Neural crest cell (in vitro differentiated cells): Measurements from ENCODE around the gene TAS2R40. TPM values are rescaled to one million over a fixed set of nuclear protein-coding genes. Genes with fewer than 3 reads are reported as not detected.
A peak's percentile ranks its signal among the peaks of the same experiment; 100 is the strongest.
"Not testable (repeated sequence)": the region's sequence is repeated elsewhere in the genome, so short reads cannot be mapped to it uniquely, and the experiment has no call there.

Experiments used
- DNase-seq: peaks from one replicate; pipeline ENCODE4 v3.0.0; 2021; ENCODE audit warnings: low read depth, mixed read lengths, low spot score
- H3K27ac Mint-ChIP-seq: one replicate; pipeline ENCODE4 v1.8.0; 2021; ENCODE audit warnings: mild to moderate bottlenecking, mixed read lengths; ENCODE audit not compliant: unreplicated experiment
- H3K27me3 Mint-ChIP-seq: 2 replicates; pipeline ENCODE4 v1.8.0; 2021; ENCODE audit warnings: low read depth, mild to moderate bottlenecking, mixed read lengths
- H3K36me3 Mint-ChIP-seq: 2 replicates; pipeline ENCODE4 v1.8.0; 2021; ENCODE audit warnings: low read depth, mild to moderate bottlenecking, mixed read lengths
- H3K4me1 Mint-ChIP-seq: 2 replicates; pipeline ENCODE4 v1.8.0; 2021; ENCODE audit warnings: mixed read lengths
- H3K4me3 Mint-ChIP-seq: one replicate; pipeline ENCODE4 v1.8.0; 2021; ENCODE audit warnings: mild to moderate bottlenecking, mixed read lengths
- H3K9me3 Mint-ChIP-seq: 2 replicates; pipeline ENCODE4 v1.8.0; 2021; ENCODE audit warnings: mixed read lengths
- CTCF ChIP-seq: fragments of 200-600 bp; sonication (generic); conservative IDR thresholded peaks from 2 replicates; pipeline ENCODE4 v1.5.0; 2021; ENCODE audit warnings: antibody characterized with exemption, mild to moderate bottlenecking
- total RNA-seq: library from RNA; stranded (reverse); gene quantifications from 2 replicates; pipeline ENCODE4 v1.2.1, GENCODE V29; 2021

The TAS2R40 gene
- total RNA-seq, 1 donor from 2014 or later = not detected

DNA sequence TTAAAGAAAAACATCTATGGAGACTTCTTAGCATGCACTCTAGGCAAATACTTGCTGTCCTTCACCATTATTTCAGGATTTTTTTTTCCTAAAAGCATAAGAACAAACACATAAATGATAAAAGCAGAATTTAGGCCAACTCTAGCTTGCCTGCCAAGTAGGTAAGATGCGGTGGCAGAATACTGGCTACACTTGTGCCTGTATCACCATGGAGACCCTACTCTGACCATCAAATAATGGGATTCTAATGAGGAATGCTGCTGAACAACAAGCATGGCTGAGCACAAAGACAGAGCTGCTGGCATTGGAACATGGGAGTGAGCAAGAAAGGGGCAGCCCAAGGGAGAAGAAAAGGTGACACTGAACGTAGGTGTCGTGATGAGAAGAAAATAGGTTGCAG lies 18.5 kb upstream of the TAS2R40 start:
- Mint-ChIP-seq H3K27ac (no peak overlapping the region), H3K27me3 (peaks cover 16% of the 10 kb centered on the region), H3K9me3 (no peaks in the 10 kb centered on the region), H3K36me3 (no peaks in the 10 kb centered on the region), H3K4me1 (peaks cover 5% of the 10 kb centered on the region), H3K4me3 (no peak overlapping the region)
- no peak for TF ChIP-seq CTCF
- DNase-seq = no peak

GRCh38 chr7:143205560-143206293 lies 16.1 kb upstream of the TAS2R40 start:
- no peak for TF ChIP-seq CTCF
- Mint-ChIP-seq H3K27me3 (peaks cover 13% of the 10 kb centered on the region), H3K9me3 (no peaks in the 10 kb centered on the region), H3K4me1 (peaks cover 5% of the 10 kb centered on the region), H3K4me3 (no peak overlapping the region), H3K27ac (no peak overlapping the region), H3K36me3 (no peaks in the 10 kb centered on the region)
- no peak for DNase-seq

DNA sequence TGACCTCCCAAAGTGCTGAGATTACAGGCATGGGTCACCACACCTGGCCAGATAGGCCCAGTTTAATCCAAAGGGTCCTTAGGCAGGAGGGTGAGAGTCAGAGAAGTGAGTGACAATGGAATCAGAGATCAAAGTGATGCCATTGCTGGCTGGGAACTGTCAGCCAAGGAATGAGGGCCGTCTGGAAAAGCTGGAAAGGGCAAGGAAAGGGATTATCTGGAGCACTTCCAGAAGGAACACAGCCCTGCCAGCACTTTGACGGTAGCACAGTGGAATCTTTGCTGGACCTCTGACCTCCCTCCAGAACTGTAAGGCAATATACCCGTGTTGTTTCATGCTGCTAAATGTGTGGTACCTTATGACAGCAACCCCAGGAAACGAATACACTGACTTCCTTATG lies 11.3 kb upstream of the TAS2R40 start:
- Mint-ChIP-seq H3K4me1 (no peaks in the 10 kb centered on the region), H3K27ac (no peak overlapping the region)

GRCh38 chr7:143213478-143213877 lies 8.4 kb upstream of the TAS2R40 start:
- not testable (repeated sequence) for H3K27me3 Mint-ChIP-seq, H3K4me1 Mint-ChIP-seq, H3K27ac Mint-ChIP-seq

More for the DNA sequence above, 11.3 kb upstream of the TAS2R40 start:
- Mint-ChIP-seq H3K4me3 (no peak overlapping the region), H3K36me3 (peaks cover 2% of the 10 kb centered on the region), H3K27me3 (peaks cover 7% of the 10 kb centered on the region), H3K9me3 (peaks cover 5% of the 10 kb centered on the region)
- DNase-seq = no peak
- no peak for TF ChIP-seq CTCF

DNA sequence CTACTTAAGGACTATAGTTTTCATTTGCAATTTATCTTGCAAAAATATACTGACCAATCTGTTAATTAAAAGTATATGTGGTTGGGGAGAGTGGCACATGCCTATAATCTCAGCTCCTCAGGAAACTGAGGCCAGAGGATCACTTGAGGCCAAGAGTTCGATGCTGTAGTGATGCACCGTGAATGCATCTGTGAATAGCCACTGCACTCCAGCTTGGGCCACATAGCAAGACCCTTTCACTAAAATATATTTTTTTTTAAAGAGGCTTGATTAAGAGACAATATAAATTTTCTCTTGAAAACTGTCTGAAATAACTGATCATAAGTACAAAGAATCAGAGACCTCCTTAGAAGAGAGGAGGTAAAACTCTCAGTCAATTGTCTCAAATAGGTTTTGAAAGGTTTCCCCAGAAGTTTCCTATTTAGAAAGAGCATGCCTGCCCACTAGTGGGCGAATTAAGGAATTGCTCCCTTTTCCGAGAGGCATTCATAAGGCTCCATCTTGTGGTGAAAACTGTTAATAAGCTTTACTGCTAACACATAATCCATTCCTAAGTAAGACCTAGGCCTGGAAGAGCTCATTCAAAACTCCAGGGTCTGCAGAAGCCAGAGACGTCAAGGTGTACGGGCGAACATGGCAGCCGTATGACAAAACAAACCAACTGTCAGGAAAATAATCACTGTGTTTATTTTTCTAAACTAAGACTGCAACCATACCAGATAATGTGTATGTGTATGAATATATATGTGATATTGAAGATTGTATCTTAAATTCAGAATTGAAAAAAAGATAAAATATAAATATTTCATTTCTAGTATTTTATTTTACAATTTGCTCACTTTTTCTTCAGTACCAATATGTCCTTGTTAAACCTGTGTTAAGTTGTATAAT lies 6.8 kb upstream of the TAS2R40 start:
- peaks cover 2% of the 10 kb centered on the region for H3K36me3 Mint-ChIP-seq
- peak; percentile 62 for DNase-seq
- TF ChIP-seq CTCF = peak; percentile 100
- peaks cover 5% of the 10 kb centered on the region for H3K9me3 Mint-ChIP-seq
- no peaks in the 10 kb centered on the region for H3K4me1 Mint-ChIP-seq
- H3K27me3 Mint-ChIP-seq = peaks cover 4% of the 10 kb centered on the region
- no peak overlapping the region for H3K4me3 Mint-ChIP-seq
- H3K27ac Mint-ChIP-seq = no peak overlapping the region

More at GRCh38 chr7:143213478-143213877, 8.4 kb upstream of the TAS2R40 start:
- H3K4me3 Mint-ChIP-seq, H3K9me3 Mint-ChIP-seq, H3K36me3 Mint-ChIP-seq, DNase-seq: not testable (repeated sequence)

DNA sequence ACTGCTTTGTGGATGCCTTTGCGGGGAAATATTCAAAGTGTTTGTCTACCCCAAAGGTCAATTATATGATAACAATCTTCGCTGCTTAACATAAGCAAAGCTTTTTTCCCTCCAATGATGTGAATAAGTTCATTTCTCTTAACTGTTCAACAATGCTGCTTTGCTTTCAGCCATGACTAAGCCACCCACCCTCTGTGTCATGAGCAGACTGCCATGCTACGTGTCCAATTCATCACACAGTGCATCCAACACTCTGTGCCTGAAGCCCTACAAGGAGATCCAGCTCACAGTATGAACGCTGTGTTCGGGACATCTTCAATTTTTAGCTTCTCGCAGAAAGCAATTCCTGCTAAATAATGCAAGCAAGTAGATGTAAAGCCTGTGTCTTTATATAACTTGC lies 5.7 kb upstream of the TAS2R40 start:
- Mint-ChIP-seq H3K36me3 (peaks cover 2% of the 10 kb centered on the region), H3K27me3 (peaks cover 4% of the 10 kb centered on the region), H3K27ac (no peak overlapping the region), H3K4me1 (no peaks in the 10 kb centered on the region), H3K4me3 (no peak overlapping the region), H3K9me3 (peaks cover 5% of the 10 kb centered on the region)
- no peak for DNase-seq
- TF ChIP-seq CTCF = no peak
